Activated CD4-positive, CD25-positive, alpha-beta regulatory T cell (primary cell): Measurements from ENCODE around the gene RPLP2.

Source experiments
- DNase-seq, 4 experiments: peaks; one replicate each; lab custom pipeline; 2025; lab: John Stamatoyannopoulos, UW

RPLP2 gene

DNA sequence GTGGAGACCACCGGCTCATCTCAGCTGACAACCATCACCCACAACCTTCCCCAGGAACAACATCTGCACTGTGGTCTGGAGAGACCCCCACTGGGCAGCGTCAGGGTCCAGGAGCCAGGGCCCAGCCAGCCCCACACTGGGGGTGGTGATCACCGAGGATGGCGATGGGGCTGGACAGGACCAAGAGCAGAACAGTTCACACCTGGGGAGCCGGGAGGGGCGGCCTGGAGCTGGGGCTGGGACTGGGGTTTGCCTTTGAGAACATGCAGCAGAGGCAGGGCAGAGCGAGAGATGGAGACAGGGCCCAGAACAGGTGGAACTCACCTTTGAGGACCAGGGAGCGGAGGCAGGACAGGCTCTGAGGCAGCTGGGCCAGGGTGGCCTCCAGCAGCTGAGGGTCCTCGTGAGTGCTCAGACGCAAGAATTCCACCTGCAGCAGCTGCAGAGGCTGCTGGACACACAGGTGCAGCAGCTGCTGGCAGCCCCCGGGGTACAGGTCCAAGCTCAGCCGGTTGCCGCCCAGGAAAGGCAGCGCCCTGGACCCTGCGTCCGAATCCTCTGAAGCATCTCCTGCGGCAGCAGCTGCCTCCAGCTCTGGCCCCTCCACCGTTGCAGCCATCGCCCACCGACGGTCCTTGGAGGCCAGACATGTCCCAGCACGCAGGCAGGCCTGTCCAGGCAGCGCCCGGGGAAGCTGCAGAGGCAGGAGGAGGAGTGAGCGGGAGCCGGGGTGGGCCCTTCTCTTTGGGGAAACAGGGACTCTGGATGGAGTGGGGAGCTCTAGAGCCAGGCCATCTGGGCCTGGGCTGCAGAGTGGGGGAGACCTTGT lies 5.8 kb upstream of the RPLP2 start:
- DNase-seq, result no peak

DNA sequence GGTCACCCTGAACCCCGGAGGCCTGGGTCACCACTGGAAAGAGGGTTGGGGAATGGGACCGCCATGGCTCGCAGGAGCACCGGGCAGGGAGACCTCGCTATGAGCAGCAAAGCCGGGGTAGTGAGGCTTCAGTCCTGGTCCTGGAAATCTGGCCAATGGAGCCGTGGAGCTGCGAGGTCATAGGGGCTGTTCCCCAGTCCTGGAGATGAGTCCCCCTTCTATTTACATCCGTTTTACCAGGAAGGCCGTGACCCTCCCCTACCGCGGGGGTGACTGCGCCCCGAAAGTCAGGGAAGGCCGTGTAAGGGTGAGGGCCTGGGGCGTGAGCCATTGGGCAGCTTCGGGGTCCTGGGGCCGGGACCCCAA lies 5.2 kb upstream of the RPLP2 start:
- DNase-seq, result no peak

DNA sequence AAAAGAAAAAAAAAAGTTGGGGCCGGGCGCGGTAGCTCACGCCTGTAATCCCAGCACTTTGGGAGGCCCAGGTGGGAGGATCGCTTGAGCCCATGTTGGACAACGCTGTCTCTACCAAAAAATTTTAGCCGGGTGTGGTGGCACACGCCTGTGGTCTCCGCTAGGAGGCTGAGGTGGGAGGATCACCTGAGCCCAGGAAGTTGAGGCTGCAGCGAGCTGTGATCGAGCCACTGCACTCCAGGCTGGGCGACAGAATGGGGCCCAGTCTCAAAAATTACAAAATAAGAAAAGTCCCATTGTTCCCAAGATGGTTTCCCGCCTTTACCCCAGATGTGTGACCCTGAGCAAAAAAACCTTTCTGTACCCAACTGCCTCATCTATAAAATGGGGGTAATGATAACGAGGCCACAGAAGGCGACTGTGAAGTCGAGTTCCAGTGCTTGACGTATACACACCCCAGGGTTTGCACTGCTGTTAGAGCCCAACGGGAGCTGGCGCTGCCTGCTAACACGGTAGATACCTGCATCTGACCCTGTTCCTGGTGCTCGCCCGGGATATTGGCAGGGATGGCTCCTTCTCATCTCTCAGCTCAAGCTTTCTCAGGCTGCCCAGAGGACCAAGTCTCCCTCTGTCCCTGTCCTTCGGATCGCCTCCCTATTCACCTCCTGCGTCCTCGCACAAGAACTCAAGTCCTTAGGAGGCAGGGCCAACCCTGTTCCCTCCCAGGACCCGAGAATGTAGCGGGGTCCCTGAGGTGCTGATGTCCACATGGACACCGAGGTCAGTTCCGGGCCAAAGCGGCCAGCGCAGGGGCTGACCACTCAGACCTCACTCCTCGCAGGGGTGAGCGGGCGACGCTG lies 1.1 kb upstream of the RPLP2 start:
- DNase-seq, result no peak

DNA sequence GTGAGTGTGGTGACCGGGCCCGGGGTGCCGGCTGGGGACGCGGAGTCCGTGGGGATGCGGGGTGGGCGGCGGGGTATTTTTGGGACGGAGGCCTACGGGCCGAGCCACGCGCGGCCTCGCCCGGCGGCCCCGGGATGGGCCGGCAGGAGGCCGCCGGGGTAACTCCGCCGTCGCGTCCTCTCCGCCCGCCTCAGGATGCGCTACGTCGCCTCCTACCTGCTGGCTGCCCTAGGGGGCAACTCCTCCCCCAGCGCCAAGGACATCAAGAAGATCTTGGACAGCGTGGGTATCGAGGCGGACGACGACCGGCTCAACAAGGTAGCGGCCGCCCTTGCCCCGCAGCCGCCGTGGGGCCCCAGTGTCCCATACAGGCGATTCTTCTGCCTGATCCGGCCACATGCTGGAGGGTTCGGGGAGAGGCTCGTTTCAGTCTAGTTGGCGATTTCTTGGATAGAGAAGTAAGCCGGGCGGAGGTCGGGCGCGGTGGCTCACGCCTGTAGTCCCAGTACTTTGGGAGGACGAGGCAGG lies 337 bp downstream of the RPLP2 start:
- DNase-seq, result no peak

DNA sequence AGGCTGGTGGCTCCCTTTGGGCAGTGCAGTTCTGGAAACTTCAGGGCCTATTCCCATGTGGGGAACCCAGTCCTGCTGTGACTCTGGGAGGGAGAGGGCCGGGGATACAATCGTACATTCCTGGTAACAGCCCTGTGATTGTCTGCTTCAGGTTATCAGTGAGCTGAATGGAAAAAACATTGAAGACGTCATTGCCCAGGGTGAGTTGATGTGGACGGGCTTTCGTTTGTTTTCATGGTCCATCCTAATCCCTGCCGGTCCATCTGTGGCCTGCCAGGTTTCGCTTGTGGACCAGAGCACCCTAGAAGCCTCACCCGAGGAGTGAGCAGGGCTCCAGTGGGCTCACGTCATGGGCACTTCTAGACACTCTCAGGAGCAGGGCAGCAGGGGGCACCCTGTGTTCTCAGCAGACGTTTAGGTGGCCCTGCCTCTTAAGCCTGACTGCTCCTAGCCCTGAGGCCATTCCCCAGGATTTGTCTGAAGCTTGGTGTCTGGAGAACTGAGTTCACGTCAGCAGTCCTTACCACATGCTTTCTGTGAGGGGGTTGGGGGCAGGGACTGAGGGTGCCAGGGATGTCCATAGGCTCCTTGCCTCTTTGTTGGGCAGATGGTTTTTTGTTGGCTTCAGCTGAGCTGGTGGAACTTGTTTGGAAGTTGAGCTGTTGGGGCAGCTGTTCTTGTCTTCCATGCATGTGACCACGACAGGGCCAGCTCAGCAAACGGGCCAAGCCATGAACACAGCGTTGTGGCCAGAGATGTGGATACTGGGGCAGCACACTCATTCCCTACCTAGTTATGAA lies 1.9 kb downstream of the RPLP2 start:
- no peak for DNase-seq

DNA sequence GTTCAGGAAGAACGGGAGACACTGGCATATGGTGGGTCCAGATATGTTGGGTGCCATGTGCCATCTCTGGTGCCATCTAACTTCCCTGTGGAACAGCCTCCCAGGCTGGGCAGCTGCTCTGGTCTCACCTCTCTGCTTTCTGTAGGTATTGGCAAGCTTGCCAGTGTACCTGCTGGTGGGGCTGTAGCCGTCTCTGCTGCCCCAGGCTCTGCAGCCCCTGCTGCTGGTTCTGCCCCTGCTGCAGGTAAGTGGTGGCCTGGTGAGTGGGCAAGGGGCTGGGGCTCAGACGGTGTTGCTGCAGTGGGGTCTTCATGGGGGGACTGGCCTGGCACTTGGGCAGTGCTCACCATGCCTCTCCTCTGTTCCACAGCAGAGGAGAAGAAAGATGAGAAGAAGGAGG lies 2.6 kb downstream of the RPLP2 start:
- no peak for DNase-seq

DNA sequence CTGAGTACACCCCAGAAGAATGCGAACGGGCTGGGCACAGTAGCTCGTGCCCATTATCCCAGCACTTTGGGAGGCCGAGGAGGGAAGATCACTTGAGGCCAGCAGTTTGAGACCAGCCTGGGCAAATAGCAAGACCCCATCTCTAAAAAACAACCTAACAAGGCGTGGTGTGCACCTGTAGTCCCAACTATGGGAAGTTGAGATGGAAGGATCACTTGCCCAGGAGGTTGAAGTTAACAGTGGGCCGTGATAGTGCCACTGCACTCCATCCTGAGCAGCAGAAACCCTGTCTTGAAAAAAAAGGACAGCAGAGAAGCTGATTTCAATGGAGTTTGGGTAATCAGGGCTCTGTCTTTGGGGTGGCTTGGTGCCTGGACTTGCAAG lies 3.3 kb downstream of the RPLP2 start:
- DNase-seq, result no peak

DNA sequence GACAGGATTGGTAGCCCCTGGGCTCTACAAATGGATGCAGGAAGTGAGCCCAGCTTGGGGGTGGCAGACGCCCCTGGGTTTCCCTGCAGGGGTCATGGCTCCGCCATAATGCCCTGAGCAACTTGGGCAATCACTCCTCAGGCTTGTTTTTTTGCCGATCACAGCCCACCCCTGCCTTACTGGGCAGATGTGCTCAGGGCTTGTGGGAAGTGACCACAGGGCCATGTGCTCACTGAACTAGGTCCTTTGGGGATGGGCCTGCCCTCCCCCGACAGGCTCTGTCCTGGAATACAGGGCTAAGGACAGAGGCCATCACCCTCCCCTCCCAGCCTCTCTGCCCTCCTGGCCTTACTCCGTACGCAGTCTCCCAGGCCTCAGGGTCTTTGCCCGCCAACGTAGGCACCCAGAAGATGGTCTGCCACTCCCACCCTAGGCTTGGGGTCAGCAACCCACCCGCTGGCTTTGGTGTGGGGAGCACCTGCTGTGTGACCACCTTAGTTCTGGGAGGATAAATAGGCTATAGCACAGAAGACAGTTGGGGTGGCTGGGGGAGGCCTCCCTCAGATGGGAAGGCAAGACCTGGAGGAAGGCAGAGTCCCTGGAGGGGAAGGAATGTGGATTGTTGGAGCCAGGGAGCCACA lies 3.8 kb downstream of the RPLP2 start:
- DNase-seq, result no peak

DNA sequence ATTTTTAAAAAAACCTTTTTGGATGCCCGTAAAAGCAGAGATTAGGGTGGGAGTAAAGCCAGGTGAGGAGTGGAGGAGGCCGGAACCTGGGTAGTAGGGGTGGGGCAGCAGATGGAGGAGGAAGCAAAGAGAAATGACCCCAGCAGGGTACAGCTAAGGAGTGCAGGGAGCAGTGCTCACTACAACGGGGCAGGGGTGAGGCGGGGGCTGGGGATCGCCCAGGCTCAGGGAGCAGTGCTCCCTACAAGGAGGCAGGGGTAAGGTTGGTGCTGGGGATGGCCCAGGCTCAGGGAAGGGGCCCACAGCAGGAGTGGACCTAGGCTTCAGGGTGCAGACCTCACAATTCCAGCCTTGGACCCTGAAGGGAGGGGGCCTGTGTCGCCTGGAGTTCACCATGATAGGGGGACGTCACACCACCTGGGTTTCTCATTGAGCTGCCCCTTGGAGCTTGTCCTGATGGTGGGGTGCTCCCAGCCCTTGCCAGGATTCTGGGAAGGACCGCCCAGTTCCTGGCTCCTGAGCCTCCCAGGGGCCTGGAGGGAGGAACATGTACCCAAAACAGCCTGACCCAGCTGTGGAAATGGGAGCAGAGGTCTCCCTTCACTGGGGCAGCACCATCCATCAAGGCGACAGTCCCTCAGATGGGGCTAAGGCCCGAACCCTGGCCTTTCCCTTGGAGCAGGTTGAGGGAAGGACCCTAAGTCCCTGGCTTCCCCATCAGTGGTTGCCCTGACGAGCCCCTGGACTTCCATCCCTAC lies 6.1 kb downstream of the RPLP2 start:
- DNase-seq, result no peak

DNA sequence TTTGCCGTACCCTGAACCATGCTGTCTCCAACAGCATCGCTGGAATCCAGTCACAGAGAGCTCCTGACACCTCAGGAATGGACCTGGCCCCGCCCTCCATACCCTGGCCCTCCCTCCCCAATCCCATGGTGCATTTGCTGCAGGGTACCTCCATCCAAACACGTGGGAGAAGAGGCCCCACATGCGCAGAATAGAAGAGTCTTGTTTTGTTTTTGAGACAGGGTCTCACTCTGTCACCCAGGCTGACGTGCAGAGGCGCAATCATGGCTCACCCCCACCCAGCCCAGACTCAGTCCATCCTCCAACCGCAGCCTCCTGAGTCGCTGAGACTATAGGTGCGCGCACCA lies 6.6 kb downstream of the RPLP2 start:
- no peak for DNase-seq

DNA sequence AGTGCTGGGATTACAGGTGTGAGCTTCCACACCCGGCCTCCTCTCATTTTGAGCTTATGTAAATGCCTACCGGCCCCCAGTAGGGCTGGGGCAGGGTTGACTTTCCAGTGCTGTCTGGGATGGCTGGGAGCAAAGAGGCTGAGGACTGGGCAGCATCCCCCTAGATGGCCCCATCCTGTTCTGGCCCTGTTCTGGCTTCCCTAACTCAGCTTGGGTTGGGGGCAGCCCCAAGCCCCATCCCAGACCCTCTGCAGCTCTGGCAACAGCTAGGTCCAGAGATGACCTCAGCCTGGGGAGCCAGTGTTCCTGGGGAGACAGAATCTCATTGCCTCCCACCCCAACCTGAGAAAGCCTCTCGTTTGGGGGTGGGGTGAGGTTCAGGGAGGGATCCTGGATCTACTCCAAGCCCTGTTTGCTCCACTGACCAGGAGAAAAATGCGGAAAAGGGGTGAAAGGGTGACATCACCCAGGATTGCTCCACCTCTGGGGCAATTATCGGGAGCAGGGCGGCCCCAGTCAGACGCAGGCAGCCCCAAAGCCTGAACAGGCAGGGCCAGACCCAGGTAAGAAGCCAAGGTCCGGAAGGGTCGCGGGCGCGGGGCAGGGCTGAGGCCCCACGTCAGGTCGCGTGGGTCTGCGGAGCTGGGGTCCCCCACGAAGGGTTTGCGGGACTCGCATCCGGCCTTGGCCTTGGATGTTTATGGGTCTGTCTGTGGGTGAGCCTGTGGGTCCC lies 8.8 kb downstream of the RPLP2 start, which contains the start of gene PNPLA2:
TSS of gene PNPLA2 (plus strand) at position 519 of the 733 bp plus-strand sequence. CDS start 805 bp downstream, outside the sequence.
- no peak for DNase-seq

DNA sequence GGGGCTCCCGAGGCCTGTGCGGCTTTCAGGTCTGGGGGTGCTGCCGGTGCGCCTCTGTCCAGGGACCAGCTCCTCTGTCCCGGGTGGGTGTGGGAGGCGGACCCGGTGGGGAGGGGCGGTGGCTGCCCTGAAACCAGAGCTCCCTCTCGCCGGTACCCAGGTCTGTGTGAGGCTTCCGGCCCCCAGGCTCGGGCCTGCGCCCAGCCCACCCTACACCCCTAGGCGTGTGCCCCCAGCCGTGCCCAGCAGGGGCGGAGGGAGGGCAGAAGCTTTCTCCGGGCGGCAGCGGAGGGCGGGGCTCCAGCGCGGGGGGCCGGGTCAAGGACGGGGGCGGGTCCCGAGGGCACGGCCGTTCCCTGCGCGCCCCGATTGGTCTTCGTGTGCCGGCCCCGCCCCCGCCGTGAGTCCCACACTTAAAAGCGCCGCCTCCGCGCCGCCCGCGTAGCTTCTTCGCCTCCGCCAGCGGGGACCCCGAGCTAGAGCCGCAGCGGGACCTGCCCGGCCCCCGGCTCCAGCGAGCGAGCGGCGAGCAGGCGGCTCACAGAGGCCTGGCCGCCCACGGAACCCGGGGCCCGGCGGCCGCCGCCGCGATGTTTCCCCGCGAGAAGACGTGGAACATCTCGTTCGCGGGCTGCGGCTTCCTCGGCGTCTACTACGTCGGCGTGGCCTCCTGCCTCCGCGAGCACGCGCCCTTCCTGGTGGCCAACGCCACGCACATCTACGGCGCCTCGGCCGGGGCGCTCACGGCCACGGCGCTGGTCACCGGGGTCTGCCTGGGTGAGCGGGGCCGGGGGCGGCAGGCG lies 9.6 kb downstream of the RPLP2 start:
- DNase-seq, result peak; percentile 85 to 91 (median 88)

DNA sequence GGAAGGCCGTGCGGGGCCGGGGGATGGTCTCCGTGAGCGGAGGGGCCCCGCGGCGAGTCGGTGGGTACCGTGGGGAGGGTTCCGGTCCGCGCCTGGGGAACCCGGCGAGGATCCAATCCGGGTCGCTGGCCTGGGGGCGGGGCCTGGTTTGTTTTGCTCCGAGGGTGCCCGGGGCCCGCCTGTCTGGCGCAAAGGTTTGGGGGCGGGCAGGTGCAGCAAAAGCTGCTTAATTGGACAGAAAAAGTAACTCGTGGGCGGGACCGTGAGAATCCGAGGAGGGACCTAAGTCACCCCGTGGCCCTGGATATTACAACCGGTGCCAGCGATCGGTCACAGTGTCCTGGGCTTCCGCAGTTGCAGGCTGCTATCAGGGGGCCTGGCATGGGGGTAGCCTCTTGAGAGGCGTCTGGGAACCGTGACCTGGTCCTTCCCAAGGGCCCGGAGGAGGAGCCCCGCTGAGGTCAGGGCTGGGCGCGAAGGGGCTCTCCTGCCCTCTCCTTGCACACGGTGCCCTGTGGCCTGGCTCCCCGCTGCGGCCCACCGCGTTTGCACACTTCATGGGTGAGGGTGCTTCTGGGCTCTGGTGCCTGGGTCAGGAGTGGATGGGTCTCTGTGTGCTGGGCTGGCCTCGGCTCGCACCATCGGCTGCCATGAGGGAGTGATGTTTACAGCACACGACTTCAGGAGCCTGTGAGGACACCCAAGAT lies 10.3 kb downstream of the RPLP2 start:
- DNase-seq, result peak; percentile 84 to 96 (median 90)

DNA sequence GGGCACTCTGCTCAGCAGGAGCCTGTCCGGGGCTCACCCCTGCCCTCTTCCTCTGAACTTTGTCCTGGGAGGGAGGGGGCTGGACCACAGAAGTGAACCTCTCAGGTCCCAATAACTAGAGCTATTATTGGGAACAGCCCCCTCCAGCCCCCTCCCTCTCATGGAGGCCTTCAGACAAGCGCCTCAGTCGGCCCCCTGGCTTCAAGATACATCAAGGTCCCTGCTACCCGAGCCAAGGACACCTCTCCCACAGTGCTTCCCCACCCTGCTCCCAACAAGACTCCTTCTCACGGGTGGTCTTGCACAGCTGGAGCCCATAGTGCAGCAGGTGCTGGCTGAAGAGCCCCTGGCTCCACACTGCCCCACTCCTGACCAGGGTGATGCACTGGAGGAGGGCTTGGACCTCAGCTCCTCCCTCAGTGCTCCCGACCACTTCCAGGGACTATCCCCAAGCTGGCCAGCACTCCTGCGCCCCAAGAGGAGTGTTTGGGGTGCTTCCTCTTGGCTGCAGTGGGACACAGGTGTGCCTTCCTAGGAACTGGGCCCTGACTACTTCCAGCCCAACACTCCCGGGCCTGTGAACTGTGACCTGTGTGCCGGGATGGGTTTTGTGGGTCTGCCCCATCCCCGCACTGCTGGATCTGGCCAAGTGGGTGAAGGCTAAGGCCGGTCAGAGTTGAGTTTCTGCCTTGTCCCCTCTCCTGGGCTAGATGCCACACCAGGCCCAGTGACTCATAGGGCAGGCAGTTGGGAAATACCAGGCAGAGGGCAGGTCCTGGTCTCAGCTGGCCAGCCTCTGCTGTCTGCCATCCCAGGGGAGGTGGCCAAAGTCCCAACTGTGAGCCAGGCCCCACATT lies 11.1 kb downstream of the RPLP2 start:
- DNase-seq, result no peak

DNA sequence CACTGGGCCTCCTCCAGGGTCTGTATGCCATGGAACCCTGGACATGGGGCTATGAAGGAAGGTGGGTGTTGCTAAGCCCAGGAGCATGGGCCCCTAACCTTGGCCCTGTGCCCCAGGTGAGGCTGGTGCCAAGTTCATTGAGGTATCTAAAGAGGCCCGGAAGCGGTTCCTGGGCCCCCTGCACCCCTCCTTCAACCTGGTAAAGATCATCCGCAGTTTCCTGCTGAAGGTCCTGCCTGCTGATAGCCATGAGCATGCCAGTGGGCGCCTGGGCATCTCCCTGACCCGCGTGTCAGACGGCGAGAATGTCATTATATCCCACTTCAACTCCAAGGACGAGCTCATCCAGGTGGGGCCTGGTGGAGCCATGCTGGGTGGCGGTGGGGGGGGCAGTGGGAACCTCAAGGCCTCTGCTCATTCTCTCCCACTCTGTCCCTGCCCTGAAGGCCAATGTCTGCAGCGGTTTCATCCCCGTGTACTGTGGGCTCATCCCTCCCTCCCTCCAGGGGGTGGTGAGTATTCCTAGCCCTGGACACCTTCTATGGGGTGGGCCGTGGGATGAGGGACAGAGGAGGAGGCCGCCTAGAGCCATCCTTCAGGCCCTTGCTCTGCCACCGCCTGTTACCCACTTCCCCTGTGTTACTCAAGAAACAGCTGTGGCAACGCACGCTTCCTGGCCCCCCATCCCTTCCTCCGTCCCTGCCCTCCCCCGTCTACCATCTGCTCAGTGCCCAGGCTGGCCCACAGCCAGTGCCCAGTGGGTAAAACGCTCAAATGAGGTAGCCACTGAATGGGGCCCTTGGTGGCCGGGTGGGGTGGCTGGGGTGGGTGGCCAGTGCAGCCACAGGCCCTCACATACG lies 12.0 kb downstream of the RPLP2 start:
- DNase-seq, result no peak

DNA sequence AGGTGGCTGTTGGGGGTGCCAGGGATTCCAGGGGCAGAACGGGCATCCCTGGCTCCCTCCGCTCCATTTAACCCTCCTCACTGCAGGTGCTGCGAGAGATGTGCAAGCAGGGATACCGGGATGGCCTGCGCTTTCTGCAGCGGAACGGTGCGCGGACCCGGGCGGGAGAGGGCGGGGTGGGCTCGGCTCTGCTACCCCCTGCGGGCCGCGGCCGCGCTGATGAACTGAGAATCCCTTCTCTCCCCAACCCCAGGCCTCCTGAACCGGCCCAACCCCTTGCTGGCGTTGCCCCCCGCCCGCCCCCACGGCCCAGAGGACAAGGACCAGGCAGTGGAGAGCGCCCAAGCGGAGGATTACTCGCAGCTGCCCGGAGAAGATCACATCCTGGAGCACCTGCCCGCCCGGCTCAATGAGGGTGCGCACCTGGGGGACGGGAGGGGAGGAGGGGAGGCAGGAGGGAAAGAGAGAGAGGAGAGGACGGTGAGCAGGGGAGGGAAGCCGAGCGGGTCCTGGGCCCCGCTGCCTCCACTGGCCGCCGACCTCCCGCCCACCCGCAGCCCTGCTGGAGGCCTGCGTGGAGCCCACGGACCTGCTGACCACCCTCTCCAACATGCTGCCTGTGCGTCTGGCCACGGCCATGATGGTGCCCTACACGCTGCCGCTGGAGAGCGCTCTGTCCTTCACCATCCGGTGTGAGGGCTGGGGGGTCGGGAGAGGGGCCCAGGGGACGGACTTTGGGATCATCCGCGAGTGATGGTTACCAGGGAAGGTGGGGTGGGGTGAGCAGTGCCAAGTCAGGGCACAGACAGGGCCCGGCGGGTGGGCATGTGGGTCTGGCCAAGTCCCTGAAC lies 13.9 kb downstream of the RPLP2 start:
- no peak for DNase-seq
